PFSK-1 (cell line): ENCODE data around the gene GET4.

Experiments used
- POLR2AphosphoS5 ChIP-seq: IDR thresholded peaks from 2 replicates; pipeline ENCODE4 v1.6.1; 2012; ENCODE audit warnings: low read depth, mild to moderate bottlenecking, control low read depth, low read length, moderate library complexity
- SIN3A ChIP-seq: IDR thresholded peaks from 2 replicates; pipeline ENCODE4 v1.6.1; 2012; ENCODE audit warnings: mild to moderate bottlenecking, low read length, moderate library complexity, borderline replicate concordance; ENCODE audit not compliant: insufficient read depth
- TAF1 ChIP-seq: IDR thresholded peaks from 2 replicates; pipeline ENCODE4 v1.6.1; 2012; ENCODE audit warnings: low read length, control low read depth, borderline replicate concordance; ENCODE audit not compliant: insufficient read depth

- TF ChIP-seq SIN3A (no peak), POLR2AphosphoS5 (no peak), TAF1 (no peak)
These were observed 12.0 kb downstream of the GET4 start for GRCh38 chr7:888081-889024.
